Activated CD4-positive, alpha-beta T cell treated with anti-CD3 and anti-CD28 coated beads, Interleukin-2, amount 50 U/mL, for 24 hours (primary cell): ENCODE measurements around the gene MMGT1.
"Not testable (repeated sequence)": the region's sequence is repeated elsewhere in the genome, so short reads cannot be mapped to it uniquely, and the experiment has no call there.

ENCODE experiments used
- DNase-seq, 2 donors: peaks; one replicate each; pipeline ENCODE4 v3.0.0-alpha.2; 2020; ENCODE audit warnings: low read depth in 1 of 2, low spot score in 1 of 2

Gene MMGT1

DNA sequence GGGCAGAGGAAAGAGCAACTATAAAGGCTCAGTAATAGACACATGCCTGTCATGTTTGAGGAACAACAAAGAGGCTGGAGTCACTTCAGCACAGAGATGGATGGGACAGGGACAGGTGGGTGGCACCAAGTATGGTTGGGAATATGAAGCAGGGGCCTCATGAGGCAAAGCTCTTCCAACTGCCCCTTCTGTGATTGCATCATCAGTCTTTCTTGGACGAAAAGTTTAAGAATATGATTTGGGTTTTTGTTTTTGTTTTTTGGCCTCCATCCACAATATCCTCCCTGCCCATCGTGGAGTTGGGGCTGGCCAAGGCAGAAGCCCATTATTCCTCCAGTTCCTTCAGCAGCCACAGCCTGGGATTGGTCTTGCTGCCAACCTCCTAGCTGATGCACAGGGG, 45.9 kb downstream of the MMGT1 start:
- no peak for DNase-seq

DNA sequence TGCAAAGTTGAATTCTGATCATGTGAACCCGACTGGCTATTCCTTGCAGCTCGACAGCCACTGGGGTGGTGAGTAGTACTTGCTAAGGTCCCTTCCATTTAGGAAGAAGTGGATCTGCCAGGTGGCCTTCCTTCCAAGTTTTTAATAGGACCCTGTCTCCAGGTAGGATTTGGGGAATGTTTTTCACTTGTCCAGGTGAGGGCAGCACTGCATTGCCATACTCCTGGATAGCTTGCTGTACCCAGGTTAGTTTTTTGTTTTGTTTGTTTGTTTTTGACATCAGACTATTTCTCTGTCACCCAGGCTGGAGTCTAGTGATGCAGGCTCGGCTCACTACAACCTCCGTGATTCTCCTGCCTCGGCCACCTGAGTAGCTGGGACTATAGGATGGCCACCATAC, 50.4 kb downstream of the MMGT1 start:
- no peak for DNase-seq

GRCh38 chrX:135920516-135920915, 53.3 kb downstream of the MMGT1 start:
- DNase-seq, result not testable (repeated sequence)

DNA sequence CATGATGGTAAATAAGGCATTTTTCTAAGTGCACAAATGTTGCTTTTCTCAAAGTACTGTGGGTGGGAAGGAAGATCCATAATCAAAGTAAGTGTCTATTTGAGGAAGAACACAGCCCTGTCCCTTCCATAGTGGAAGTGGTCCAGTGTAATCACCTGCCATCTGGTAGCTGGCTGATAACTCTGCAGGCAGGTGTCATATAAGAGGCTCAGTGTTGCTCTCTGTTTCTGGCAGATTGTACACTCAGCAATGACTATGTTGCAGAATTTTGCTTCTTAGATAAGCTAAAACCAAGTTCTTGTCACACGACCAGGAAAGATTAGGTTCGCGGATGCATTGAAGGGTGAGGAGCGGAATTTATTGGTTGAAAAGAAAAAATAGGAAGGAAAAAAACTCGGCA, 59.4 kb downstream of the MMGT1 start:
- no peak for DNase-seq
